Adrenal gland (tissue), 5 donors: ENCODE measurements around the gene EMC1.

Experiments
- POLR2A ChIP-seq, 2 donors: fragments of 450-650 bp; IDR thresholded peaks; one replicate each; pipeline ENCODE4 v1.6.1; 2017; ENCODE audit warnings: antibody characterized with exemption in 2 of 2, mild to moderate bottlenecking in 2 of 2, moderate library complexity in 1 of 2
- TF ChIP-seq, protein P1 (sequence below), 6 experiments: fragments of 450-650 bp in 4 of 6; fragments of 200-600 bp in 2 of 6; sonication (generic) in 1 of 6; IDR thresholded peaks; 1 replicate in 5 of 6; 2 replicates in 1 of 6; pipeline versions ENCODE4 v1.5.1 to v1.8.0; 2016 to 2021; ENCODE audit warnings: antibody characterized with exemption in 6 of 6, mild to moderate bottlenecking in 2 of 6, moderate library complexity in 1 of 6
- donor health status: DM: no; HTN: no; CAD: no.

DNA sequence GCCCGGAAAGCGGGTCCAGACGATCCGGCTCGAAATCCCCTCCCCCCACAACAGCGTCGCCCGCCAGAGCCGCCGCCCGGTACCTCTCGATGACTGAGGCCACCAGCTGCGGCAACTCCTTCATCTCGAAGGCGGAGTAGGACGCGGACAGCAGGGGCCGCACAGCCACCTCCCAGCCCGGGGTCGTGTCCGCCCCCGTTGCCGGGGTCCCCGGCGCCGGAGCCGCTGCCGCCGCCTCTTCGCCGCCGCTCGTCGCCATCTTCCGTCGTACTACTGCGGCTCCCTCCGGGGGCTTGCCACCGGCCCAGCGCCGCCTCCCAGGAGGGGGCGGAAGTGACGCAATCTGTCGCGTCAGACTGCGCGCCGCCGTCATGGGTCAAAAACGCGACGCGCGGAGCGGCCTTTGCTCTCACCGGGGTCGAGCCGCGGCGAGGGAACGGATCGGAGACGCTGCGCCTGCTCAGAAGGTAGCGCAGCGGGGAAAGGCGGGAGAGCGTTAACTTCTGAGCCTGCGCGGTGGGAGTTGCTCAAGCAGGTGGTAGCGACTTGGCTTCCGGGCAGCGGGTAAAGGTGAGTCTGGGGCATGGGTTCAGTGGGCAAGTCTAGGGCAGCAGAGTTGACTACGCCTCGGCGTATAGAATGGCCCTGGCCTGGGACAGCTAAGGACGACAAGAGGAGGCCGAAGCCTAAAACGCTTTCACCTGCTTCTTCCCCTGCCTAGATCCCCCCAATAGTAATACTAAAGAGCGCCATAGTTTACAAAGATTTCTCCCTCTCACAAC lies 41.1 kb downstream of the EMC1 start, which contains the start of gene UBR4:
- TF ChIP-seq, protein P1, sequence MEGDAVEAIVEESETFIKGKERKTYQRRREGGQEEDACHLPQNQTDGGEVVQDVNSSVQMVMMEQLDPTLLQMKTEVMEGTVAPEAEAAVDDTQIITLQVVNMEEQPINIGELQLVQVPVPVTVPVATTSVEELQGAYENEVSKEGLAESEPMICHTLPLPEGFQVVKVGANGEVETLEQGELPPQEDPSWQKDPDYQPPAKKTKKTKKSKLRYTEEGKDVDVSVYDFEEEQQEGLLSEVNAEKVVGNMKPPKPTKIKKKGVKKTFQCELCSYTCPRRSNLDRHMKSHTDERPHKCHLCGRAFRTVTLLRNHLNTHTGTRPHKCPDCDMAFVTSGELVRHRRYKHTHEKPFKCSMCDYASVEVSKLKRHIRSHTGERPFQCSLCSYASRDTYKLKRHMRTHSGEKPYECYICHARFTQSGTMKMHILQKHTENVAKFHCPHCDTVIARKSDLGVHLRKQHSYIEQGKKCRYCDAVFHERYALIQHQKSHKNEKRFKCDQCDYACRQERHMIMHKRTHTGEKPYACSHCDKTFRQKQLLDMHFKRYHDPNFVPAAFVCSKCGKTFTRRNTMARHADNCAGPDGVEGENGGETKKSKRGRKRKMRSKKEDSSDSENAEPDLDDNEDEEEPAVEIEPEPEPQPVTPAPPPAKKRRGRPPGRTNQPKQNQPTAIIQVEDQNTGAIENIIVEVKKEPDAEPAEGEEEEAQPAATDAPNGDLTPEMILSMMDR (IDR thresholded peaks at IDR 0.05) = peak in 1 of 6 experiments; percentile 1
- peak; percentile 93 to 98 for TF ChIP-seq POLR2A (IDR thresholded peaks at IDR 0.05)
